Measurements from ENCODE around the gene GPRIN1.
"Not testable (repeated sequence)": the region's sequence is repeated elsewhere in the genome, so short reads cannot be mapped to it uniquely, and the experiment has no call there.

GPRIN1 gene

DNA sequence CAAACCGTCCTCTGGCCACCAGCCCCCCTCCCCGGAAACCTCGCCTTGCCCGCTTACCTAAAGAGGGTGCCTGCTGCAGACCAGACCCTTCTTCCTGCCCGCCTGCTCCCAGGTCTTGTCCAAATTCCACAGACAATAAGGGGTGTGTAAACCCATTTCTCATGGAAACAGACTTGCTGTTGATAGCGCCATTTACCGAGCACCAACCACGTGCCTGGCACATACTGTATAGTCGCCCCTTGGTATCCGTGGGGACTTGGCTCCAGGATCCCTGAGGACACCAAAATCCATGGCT, 35.7 kb downstream of the GPRIN1 start:
- no peak for DNase-seq (ENCODE audit: low read depth in 2 of 2)

DNA sequence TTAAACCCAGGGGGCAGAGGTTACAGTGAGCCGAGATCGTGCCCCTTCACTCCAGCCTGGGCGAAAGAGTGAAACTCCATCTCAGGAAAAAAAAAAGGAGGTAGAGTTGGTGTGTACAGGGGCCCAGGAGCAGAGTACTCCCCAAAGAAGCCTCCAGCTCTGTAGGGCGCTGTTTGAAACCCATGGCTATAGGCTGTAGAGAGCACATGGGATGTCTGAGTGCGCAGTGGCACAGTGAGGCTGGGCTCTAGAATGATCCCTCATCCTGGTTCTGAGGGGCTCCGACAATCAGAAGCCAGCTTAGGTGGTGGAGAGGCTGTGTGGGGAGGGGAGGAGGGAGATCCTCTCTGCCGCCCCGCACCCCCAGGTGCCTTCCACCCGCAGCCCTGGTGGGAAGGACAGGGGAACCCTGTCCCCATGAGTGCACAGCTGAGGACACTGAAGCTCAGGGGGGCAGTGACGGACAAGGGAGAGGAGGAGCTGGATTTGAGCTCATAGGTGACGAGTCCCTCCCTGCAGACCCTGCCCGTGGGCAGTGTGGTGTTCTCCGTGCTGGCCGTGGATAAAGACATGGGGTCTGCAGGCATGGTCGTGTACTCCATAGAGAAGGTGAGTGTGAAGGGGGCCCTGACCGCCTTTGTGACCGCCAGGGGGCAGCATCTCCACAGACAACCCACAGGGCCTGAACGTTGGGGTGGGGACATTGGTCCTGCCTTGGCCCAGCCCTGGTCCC, 36.2 kb downstream of the GPRIN1 start:
- DNase-seq (ENCODE audit: low read depth in 2 of 2), result peak; percentile 57 to 80

DNA sequence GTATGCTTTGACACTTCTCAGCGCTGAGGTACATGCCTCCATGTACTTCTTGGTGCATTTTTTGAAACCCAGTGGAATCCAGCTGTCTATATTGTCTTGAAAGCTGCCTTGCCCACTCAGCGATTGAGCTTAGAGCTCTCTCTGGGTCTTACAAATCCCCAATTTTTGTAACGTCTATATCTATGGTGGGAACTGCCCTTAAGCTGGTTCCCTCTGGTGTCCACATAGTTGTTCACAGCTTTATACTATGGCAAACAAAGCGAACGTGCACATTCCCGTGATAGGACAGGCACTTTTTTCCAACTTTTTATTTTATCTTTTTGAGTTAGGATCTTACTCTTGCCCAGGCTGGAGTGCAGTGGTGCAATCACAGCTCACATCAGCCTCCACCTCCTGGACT, 39.9 kb downstream of the GPRIN1 start:
- DNase-seq (ENCODE audit: low read depth in 2 of 2), result no peak

DNA sequence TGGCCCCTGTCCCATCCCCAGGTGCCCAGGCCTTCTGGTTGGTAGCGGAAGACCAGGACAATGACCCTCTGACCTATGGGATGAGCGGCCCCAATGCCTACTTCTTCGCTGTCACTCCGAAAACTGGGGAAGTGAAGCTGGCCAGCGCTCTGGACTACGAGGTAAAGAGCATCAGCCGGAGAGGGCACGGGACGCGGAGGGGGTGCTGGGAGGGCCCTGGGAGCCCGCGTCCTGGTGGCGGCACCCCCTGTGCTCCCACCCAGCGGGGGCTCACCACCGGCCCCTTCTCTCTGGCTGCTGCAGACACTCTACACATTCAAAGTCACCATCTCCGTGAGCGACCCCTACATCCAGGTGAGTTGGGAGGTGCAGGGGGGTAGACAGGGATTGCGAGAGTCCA, 41.3 kb downstream of the GPRIN1 start:
- DNase-seq (ENCODE audit: low read depth in 2 of 2), result no peak

DNA sequence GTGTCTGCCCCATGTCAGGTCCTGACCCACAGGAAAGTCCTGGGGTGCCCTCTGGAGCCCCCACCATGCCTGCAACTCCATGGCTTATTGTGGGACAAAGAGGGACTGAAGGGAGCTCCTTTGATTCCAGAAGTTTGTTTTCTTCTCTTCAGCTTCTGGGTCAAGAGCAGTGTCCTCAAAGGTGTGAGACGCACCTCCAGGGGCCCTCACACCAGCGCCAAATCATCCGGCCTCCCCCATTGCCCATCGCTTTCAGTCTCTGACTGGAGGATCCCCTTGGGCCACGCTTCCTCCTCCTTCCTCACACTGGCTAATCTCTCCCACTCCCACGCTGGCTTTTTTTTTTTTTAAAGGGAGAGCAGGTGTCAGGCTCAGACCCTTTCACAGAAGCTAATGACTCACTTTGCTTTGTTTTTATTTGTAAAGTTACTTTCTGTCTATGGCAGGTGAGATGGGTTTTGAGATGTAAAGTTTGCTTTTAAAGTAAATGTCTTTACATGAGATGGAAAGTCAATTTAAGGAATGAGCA, 44.1 kb downstream of the GPRIN1 start:
- no peak for DNase-seq (ENCODE audit: low read depth in 2 of 2)

DNA sequence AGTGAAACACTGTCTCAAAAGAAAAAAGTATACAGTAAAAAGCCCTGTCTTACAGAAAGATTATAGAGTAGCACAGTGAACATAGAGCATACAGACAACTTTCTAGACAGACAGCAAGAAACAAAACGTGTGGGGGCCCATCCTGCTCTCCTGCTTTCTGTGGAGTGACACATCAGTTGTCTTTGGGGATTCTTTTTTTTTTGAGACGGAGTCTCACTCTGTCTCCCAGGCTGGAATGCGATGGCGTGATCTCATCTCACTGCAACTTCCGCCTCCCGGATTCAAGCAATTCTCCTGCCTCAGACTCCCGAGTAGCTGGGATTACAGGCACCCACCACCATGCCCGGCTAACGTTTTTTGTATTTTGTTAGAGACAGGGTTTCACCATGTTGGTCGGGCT, 46.0 kb downstream of the GPRIN1 start:
- no peak for DNase-seq (ENCODE audit: low read depth in 2 of 2)

DNA sequence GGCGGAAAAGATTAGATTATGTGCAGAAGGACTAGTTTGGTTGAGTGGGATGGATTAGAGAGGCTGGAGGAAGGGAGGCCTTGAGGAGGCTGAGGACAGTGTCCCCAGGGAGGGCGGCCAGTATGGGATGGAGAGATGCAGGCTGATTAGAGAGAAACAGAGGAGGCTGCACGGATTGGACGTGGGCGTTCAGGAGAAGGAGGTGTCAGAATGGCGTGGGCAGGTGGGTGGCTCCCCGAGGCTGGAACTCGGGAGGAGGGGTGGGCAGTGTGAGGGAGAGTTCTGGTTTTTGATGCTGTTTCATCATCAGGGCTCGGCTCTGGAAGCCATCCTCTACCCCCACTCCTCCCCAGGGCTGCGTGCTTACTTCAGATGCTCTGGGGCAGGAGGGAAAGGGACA, 47.8 kb downstream of the GPRIN1 start:
- no peak for DNase-seq (ENCODE audit: low read depth in 2 of 2)

DNA sequence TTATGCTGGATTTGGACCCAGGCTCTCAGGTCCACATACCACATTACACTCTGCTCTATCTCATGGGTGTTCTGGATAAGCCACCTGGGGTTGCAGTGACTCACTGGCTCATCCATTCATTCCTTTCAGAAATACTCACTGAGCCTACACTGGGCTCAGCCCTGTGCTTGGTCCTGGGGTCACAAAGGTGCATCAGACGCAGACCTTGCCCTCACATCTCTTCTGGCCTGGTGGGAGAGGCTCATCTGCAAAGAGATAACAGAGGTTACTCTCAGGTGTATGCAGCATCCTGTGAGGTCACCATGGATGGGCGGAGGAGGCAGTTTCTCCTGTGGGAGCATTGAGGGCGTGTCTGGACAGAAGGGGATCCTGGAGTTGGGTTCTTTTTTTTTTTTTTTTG, 48.7 kb downstream of the GPRIN1 start:
- DNase-seq (ENCODE audit: low read depth in 2 of 2), result no peak

DNA sequence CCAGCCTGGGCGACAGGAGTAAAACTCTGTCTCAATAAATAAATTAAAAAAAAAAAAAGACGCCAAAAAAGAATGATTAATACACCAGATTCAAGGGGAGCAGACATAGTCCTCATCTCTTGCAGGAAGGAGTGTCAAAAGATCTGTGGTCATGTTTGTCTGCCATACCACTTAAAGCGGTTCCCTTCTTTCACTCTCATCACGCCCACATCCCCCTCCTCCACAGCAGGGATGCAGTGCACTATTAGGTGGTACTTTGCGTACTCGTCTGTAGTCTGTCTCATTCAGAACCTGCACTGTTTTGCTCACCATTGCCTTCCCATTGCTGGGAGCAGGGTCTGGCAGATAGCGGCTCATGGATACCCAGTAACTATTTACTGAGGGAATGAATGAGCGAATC, 49.6 kb downstream of the GPRIN1 start:
- peak in 1 of 2 experiments; percentile 16 for DNase-seq (ENCODE audit: low read depth in 2 of 2)

DNA sequence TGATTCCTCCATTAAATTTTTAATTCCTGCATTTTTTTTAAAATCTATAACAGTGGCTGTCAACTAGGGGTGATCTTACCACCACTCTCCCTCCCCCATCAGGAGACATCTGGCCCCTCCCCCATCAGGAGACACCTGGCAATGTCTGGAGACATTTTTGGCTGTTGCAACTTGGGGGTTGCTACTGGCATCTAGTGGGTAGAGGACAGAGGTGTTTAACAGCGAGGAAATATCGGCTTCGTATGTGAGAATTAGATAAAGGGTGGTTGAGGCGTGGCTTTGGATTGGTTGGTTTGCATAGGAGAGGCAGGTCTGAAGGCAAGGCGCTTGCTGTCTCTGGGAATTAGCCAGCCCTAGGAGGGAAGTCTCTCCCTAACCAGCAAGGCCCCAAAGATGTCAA, 50.3 kb downstream of the GPRIN1 start:
- no peak for DNase-seq (ENCODE audit: low read depth in 2 of 2)

DNA sequence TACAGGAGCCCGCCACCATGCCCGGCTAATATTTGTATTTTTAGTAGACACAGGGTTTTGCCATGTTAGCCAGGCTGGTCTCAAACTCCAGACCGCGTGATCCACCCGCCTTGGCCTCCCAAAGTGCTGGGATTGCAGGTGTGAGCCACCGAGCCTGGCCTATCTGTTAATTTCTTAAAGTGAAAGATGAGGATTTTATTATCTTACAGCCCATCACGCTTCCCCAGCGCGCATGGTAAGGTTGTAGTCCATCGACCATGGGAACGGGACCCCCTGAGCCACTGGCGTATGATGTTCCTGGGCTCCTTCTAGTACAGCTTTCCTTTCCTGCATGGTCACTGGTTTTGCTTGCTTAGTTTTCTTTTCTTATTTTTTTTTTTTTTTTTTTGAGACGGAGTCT, 52.1 kb downstream of the GPRIN1 start:
- DNase-seq (ENCODE audit: low read depth in 2 of 2), result no peak

DNA sequence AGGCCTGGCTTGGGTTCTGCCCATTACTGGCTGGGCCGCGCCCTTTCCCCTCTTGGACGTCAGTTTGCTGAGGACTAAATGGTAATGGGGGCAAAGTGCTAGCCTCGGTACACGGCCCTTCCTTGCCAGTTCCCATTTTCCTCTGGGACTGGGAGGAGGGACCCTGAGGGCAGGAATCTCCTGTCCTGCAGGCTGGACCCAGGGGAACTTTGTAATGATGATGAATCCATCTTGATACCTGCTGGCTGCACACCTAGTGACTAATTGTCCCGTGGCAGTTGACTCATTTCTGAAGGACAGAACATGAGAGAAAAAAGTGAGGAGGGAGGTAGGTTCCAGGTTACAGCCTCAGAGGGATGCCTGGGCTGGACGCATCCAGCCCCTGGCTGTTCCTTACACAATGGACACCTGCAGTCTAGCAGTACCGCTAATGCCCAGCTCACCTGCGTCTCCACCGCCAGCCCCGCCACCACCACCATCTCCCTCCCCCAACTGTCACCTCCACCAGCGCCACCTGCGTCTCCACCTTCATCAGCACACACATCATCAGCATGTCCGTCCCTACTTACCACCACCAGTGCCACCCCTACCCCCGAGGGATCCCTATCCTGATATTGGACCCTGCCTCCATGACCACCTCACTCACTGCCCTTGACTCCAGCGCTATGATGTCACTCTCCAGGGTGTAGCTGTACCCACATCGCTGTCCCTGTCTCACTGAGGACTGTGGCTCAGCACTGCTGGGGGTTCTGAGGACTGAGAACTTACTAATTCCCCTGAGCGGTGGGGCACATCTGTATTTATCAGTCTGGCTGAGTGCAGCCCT, 56.5 kb downstream of the GPRIN1 start:
- DNase-seq (ENCODE audit: low read depth in 2 of 2), result no peak

DNA sequence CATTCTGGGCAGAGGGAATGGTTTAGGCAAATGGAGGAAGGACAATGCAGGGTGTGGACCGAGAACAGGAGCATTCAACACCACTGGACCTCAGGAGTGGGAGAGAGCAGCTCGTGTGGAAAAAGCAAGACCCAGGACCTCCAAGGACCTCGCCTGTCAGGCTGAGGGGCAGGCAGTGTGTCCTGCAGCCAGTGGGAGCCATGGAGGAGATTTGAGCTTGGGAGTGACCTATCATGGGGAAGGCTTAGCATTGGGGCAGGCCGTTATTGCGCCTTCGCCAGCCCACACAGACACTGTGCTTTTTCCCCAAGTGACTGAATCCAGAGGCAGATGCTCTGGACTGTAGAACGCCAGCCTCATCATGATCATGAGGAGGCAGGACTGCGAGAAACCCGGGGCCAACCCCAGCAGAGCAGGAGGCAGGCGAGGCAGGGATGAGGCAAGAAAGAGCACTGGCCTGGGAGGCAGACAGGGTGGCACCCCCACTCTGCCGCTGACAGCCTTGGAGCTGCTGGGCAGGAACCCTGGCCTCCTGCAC, 57.6 kb downstream of the GPRIN1 start:
- no peak for DNase-seq (ENCODE audit: low read depth in 2 of 2)

DNA sequence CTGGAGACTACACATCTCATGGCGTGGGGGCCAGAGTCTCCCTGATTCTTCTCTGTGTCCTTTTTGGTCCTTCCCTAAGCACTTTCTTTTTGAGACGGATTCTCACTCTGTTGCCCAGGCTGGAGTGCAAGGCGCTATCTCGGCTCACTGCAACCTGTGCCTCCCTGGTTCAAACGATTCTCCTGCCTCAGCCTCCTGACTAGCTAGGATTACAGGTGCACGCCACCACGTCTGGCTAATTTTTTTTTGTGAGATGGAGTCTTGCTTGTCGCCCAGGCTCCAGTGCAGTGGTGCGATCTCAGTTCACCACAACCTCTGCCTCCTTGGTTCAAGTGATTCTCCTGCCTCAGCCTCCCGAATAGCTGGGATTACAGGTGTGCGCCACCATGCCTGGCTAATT, 59.0 kb downstream of the GPRIN1 start:
- DNase-seq (ENCODE audit: low read depth in 2 of 2), result not testable (repeated sequence)

DNA sequence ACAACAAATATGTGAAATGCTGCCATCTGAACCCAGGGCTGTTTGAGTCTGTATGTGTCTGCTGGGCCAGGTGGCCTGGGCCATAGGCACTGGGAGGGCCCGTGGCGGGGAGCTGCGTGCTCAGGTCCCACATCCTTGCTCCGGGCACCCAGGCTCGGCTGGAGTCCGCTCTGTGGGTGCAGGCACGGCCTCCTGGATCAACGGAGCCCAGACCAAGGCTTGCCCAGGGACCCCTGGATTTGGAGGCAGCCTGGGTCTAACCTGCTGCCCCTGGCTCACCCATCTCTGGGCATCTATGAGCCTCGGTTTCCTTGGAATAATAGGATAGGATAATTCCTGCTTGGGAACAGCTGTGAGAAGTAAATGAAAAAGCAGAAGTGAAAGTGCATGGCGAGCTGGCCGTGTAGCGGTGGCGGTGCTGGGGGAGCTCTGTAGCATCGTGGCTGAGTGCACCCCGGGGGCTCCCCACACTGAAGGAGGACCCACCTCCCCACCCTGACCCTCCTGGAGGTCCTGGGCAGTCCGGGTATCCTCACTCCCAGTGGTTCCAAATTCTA, 59.6 kb downstream of the GPRIN1 start:
- DNase-seq (ENCODE audit: low read depth in 2 of 2), result no peak

DNA sequence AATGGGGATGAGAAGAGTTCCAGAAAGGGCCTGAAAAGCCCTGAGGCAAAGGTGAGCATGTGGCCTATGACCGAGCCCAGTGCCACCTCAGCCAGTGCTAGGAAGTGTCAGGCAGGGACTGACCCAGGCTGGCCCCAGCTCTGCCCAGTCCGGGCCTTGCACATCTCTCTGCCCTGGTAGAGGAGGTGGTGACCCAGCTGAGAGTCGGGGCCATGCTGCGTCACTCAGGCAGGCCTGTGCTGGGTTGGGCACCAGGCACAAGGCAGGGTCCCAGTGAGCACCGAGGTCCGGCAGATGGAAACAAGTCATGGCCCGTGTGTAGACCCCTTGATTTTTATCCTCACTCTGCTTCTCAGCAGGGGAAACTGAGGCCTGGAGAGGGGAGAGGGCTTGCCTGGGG, 60.1 kb downstream of the GPRIN1 start:
- no peak for DNase-seq (ENCODE audit: low read depth in 2 of 2)

DNA sequence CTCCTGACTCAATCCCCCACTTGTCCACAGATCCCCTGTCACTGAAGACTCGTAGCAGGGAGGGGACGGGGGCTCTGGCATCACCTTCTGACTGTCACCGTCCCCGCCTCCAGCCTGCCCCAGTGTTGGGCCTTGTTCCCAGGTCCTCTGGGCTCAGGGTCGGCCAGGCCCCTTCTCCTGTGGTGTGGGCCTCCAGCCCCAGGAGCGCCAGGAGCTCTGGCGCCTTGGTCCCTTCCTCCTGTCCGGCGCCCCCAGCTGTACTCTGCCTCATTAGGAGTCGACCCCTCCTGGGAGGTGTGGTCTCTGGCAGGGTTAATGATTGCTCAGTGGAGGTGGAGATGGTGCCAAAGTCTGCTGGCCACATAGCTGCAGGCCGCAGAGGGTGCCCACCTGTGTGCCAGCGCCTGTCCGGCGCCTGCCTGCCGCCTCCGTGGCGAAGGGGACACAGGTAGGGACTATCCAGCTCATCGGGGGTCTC, 61.0 kb downstream of the GPRIN1 start, which contains the start of gene CDHR2:
Gene CDHR2 (plus strand): TSS at position 376 of the 478 bp plus-strand sequence. CDS start 16,011 bp downstream, outside the sequence.
- no peak for DNase-seq (ENCODE audit: low read depth in 2 of 2)

DNA sequence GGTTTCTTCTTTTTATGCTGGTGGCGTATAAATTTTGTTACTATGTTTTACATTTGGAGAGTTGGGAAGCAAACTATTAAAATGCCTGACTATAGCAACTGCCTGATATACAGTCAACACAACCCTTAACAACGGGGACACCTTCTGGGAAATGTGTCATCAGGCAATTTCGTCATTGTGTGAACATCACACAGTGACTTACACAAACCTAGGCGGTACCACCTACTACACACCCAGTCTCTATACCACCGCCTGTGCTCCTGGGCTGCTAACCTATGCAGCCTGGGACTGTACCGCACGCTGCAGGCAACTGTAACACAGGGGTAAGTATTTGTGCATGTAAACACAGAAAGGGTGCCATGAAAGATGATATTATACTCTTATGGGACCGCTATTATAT, 62.2 kb downstream of the GPRIN1 start:
- DNase-seq (ENCODE audit: low read depth in 2 of 2), result no peak

Data from stimulated activated CD4-positive, alpha-beta T cell treated with anti-CD3 and anti-CD28 coated beads, Interleukin-12 subunit alpha, Interleukin-12 subunit beta, amount 100 ng/mL, for 24 hours (primary cell).